ENCODE results near the gene SLC25A19.

GRCh38 chr17:75231741-75232464 lies 57.3 kb downstream of the SLC25A19 start:
- TF ChIP-seq CTCF (conservative IDR thresholded peaks at IDR 0.05; ENCODE audit: low read depth in 2 of 2) (no peak), CREB1 (CRISPR knock-in tag; IDR thresholded peaks at IDR 0.05; ENCODE audit: low read depth) (no peak), POLR2AphosphoS5 (IDR thresholded peaks at IDR 0.05; ENCODE audit: low read depth) (no peak), EZH2 (IDR thresholded peaks at IDR 0.05; ENCODE audit: low read depth, unreplicated experiment) (no peak), REST (IDR thresholded peaks at IDR 0.05; ENCODE audit: unreplicated experiment) (no peak), EZH2phosphoT487 (IDR thresholded peaks at IDR 0.05; ENCODE audit: unreplicated experiment) (no peak), STAT1 (IDR thresholded peaks at IDR 0.05; ENCODE audit: unreplicated experiment) (no peak)

Data from GM23338 (cell line).